IMR-90 (cell line): ENCODE results near the gene LYPD6B. TPM values are rescaled to one million over a fixed set of nuclear protein-coding genes. Genes with fewer than 3 reads are reported as not detected.

Experiments
- ATAC-seq: fragments of 200-7000 bp; cut with Tn5 transposase; 2 replicates; pipeline ENCODE4 v1.9.1; 2020; ENCODE audit warnings: low read depth, mild to moderate bottlenecking, moderate library complexity
- BruUV-seq: library from RNA; stranded (reverse); fragments of 400-500 nt; replicated peaks from 2 replicates; lab custom pipeline; 2021; lab: Mats Ljungman, UMichigan
- CTCF ChIA-PET: fragments of 300-600 bp; formaldehyde crosslinking; extraction: SDS; loops from one replicate; lab custom pipeline; 2021; ENCODE audit warnings: antibody characterized with exemption; lab: Yijun Ruan, JAX
- POLR2A ChIA-PET: fragments of 300-600 bp; sonication (Branson Sonifier 250); formaldehyde crosslinking; loops from one replicate; lab custom pipeline; 2022; ENCODE audit warnings: antibody characterized with exemption; ENCODE audit not compliant: unreplicated experiment; lab: Charles Lee
- DNase-seq: peaks from one replicate; pipeline ENCODE4 v3.0.0; 2013
- H2AFZ ChIP-seq: replicated peaks from 2 replicates; pipeline ENCODE3; 2013; ENCODE audit warnings: low read length, mild to moderate bottlenecking; ENCODE audit not compliant: poor library complexity
- H2AK5ac ChIP-seq: 2 replicates; pipeline ENCODE4 v1.6.1; 2013; ENCODE audit warnings: low read depth, low read length, inconsistent platforms
- H2AK9ac ChIP-seq: replicated peaks from 2 replicates; pipeline ENCODE3; 2013; ENCODE audit warnings: mild to moderate bottlenecking, low read depth, low read length, moderate library complexity; ENCODE audit not compliant: poor library complexity
- H2BK120ac ChIP-seq: 2 replicates; pipeline ENCODE4 v1.6.1; 2013; ENCODE audit warnings: low read depth, low read length, inconsistent platforms
- H2BK15ac ChIP-seq: 3 replicates; pipeline ENCODE4 v1.6.1; 2013; ENCODE audit warnings: low read depth, low read length, inconsistent platforms
- H2BK20ac ChIP-seq: 2 replicates; pipeline ENCODE4 v1.6.1; 2013; ENCODE audit warnings: low read depth, mild to moderate bottlenecking, inconsistent platforms, low read length, moderate library complexity
- H2BK5ac ChIP-seq: 2 replicates; pipeline ENCODE4 v1.6.1; 2013; ENCODE audit warnings: mild to moderate bottlenecking, low read depth, low read length, inconsistent platforms; ENCODE audit not compliant: poor library complexity, severe bottlenecking
- H3K14ac ChIP-seq: replicated peaks from 2 replicates; pipeline ENCODE4 v1.6.1; 2013; ENCODE audit warnings: low read depth, low read length, inconsistent platforms
- H3K18ac ChIP-seq: 2 replicates; pipeline ENCODE4 v1.6.1; 2013; ENCODE audit warnings: low read depth, low read length, control low read depth
- H3K23ac ChIP-seq: 2 replicates; pipeline ENCODE4 v1.6.1; 2013; ENCODE audit warnings: low read depth, low read length, inconsistent platforms
- H3K27ac ChIP-seq: 2 replicates; pipeline ENCODE4 v1.5.1; 2013; ENCODE audit warnings: mild to moderate bottlenecking, control low read depth, low read length; ENCODE audit not compliant: insufficient read depth
- H3K27me3 ChIP-seq: 2 replicates; pipeline ENCODE4 v1.6.1; 2013; ENCODE audit warnings: low read length; ENCODE audit not compliant: control insufficient read depth, insufficient read depth
- H3K36me3 ChIP-seq: 2 replicates; pipeline ENCODE4 v1.6.1; 2013; ENCODE audit warnings: low read length, mixed read lengths; ENCODE audit not compliant: control insufficient read depth, insufficient read depth
- H3K4ac ChIP-seq: 2 replicates; pipeline ENCODE4 v1.6.1; 2013; ENCODE audit warnings: low read depth, low read length, inconsistent platforms
- H3K4me1 ChIP-seq: 2 replicates; pipeline ENCODE4 v1.6.1; 2013; ENCODE audit warnings: low read length, mixed read lengths; ENCODE audit not compliant: control insufficient read depth, insufficient read depth
- H3K4me2 ChIP-seq: 2 replicates; pipeline ENCODE4 v1.6.1; 2013; ENCODE audit warnings: low read depth, mild to moderate bottlenecking, control low read depth, low read length, moderate library complexity
- H3K4me3 ChIP-seq: 2 replicates; pipeline ENCODE4 v1.5.1; 2013; ENCODE audit warnings: low read depth, mild to moderate bottlenecking, control low read depth, low read length, moderate library complexity; ENCODE audit not compliant: insufficient read depth
- H3K56ac ChIP-seq: 2 replicates; pipeline ENCODE4 v1.6.1; 2013; ENCODE audit warnings: low read length, inconsistent platforms; ENCODE audit not compliant: insufficient read depth; ENCODE audit errors: extremely low read depth
- H3K79me1 ChIP-seq, 2 experiments: 2 replicates each; pipeline ENCODE4 v1.6.1; 2013; ENCODE audit warnings: low read length in 2 of 2, inconsistent platforms in 1 of 2, low read depth in 1 of 2
- H3K9ac ChIP-seq: 2 replicates; pipeline ENCODE4 v1.6.1; 2013; ENCODE audit warnings: low read depth, low read length, control low read depth
- H3K9me1 ChIP-seq: 2 replicates; pipeline ENCODE4 v1.6.1; 2013; ENCODE audit warnings: low read length, inconsistent platforms; ENCODE audit not compliant: insufficient read depth
- H3K9me3 ChIP-seq: 2 replicates; pipeline ENCODE4 v1.6.1; 2013; ENCODE audit warnings: low read length; ENCODE audit not compliant: control insufficient read depth, insufficient read depth
- H4K20me1 ChIP-seq: 2 replicates; pipeline ENCODE4 v1.6.1; 2013; ENCODE audit warnings: low read length, inconsistent platforms; ENCODE audit not compliant: insufficient read depth
- H4K5ac ChIP-seq: 2 replicates; pipeline ENCODE4 v1.6.1; 2013; ENCODE audit warnings: mild to moderate bottlenecking, low read depth, low read length, control low read depth
- H4K8ac ChIP-seq, 2 experiments: 2 replicates each; pipeline ENCODE4 v1.6.1; 2013; ENCODE audit warnings: low read depth in 2 of 2, low read length in 2 of 2, control low read depth in 1 of 2, inconsistent platforms in 1 of 2
- H4K91ac ChIP-seq: 2 replicates; pipeline ENCODE4 v1.6.1; 2013; ENCODE audit warnings: low read depth, low read length, inconsistent platforms; ENCODE audit not compliant: insufficient read depth
- MAFK ChIP-seq: IDR thresholded peaks from 2 replicates; pipeline ENCODE4 v1.6.1; 2012; ENCODE audit warnings: low read depth, low read length, improper control_type of control experiment
- MAZ ChIP-seq: IDR thresholded peaks from 2 replicates; pipeline ENCODE4 v1.6.1; 2012; ENCODE audit warnings: low read depth, mild to moderate bottlenecking, low read length, improper control_type of control experiment, moderate library complexity, borderline replicate concordance
- MXI1 ChIP-seq: IDR thresholded peaks from 2 replicates; pipeline ENCODE4 v1.6.1; 2012; ENCODE audit warnings: low read depth, mild to moderate bottlenecking, low read length, moderate library complexity, borderline replicate concordance
- NFE2L2 ChIP-seq: fragments of 150-350 bp; IDR thresholded peaks from 2 replicates; pipeline ENCODE4 v1.6.1; 2016; ENCODE audit warnings: low read depth, mild to moderate bottlenecking, low read length
- POLR2A ChIP-seq: IDR thresholded peaks from 2 replicates; pipeline ENCODE4 v1.6.1; 2012; ENCODE audit warnings: mild to moderate bottlenecking, low read depth, low read length
- RCOR1 ChIP-seq: IDR thresholded peaks from 2 replicates; pipeline ENCODE4 v1.6.1; 2012; ENCODE audit warnings: mild to moderate bottlenecking, low read length, improper control_type of control experiment; ENCODE audit not compliant: insufficient replicate concordance
- WGBS, 2 experiments: methylation state at CpG; one replicate each; pipeline versions ENCODE4 v1.1.5 to v1.1.7; 2013; ENCODE audit warnings: missing lambda C conversion rate in 2 of 2; ENCODE audit not compliant: insufficient read length in 1 of 2; ENCODE audit errors: extremely low coverage in 2 of 2; 5-methylcytosine and 5-hydroxymethylcytosine counted together
- dilution Hi-C: fragments of 300-500 bp; cut with HindIII; formaldehyde crosslinking; loops from one replicate; pipeline ENCODE4 v1.14.3; 2018; ENCODE audit warnings: low sequenced_read_pairs; ENCODE audit not compliant: unreplicated experiment
- in situ Hi-C: fragments of 300-500 bp; cut with MboI; formaldehyde crosslinking; loops from 3 replicates; pipeline ENCODE4 v1.14.3; 2019; ENCODE audit warnings: low sequenced_read_pairs, inconsistent platforms, mixed read lengths
- intact Hi-C: fragments of 100-400 bp; cut with micrococcal nuclease; formaldehyde crosslinking; loops from 2 replicates; pipeline ENCODE4 v1.10.0; 2022
- polyA plus RNA-seq, 3 experiments: library from polyadenylated mRNA; depleted of rRNA; stranded (reverse); fragments of >200 nt; gene quantifications; 2 replicates each; pipeline ENCODE4 v1.2.3, GENCODE V29; 2012; ENCODE audit warnings: low replicate concordance in 1 of 3
- total RNA-seq: library from RNA; depleted of rRNA; stranded (reverse); fragments of >200 nt; gene quantifications from 2 replicates; pipeline ENCODE4 v1.2.3, GENCODE V29; 2012
- TF ChIP-seq, protein P1 (sequence below): fragments of 150-350 bp; IDR thresholded peaks from 2 replicates; pipeline ENCODE4 v1.6.1; 2016; ENCODE audit warnings: low read depth, mild to moderate bottlenecking, low read length, moderate library complexity, borderline replicate concordance

The LYPD6B gene
- total and polyA plus RNA-seq, 2 of the 4 experiments (the other 2 are of a cell fraction), result 0.05 TPM; not detected in 1

DNA sequence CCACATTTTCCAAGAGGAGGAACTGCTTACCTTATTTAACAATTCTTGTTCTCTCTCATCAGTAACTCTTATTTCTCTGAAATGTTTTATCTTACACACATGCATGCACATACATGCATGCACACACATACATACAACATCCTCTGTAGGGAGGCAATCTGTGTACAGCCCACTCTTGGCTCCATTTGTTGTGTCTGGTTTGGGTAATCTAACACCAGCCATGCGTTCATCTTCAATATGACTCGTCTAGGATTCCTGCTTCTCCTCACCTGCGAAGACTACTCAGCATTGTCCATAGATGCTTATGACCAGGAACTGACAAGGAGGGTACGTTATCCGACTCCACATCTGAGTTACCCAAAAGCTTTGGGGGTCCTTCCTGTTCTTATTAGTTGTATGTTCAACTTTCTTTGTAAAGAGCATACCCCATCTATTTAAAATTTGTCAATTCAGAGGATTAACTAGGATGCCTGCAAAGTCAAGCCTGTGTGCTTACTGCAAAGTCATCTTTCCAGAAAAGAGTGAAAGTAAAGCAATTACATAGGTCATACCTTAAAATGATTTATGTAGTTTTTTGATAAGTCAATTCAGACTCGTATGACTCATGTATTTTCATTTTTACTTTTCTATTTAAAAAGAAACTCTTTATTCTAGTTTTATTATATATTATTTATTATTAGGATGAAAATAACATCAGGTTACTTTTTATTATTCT, 18.2 kb downstream of the LYPD6B start:
- Histone ChIP-seq H2BK5ac (no peak overlapping the region), H4K5ac (no peak overlapping the region), H2BK120ac (no peak overlapping the region), H2BK15ac (no peak overlapping the region), H3K36me3 (no peaks in the 10 kb centered on the region), H3K27ac (no peak overlapping the region), H2AK5ac (no peak overlapping the region), H4K20me1 (no peaks in the 10 kb centered on the region), H2AK9ac (no peak overlapping the region), H3K18ac (no peak overlapping the region), H3K14ac (no peak overlapping the region), H4K8ac (no peak overlapping the region), H3K23ac (no peak overlapping the region), H3K79me1 (no peaks in the 10 kb centered on the region), H3K9me1 (peaks cover 4% of the 10 kb centered on the region; the same call in 1 of the 2 replicates), H3K4me2 (no peak overlapping the region), H3K4me1 (peaks cover 3% of the 10 kb centered on the region), H4K91ac (no peak overlapping the region), H2BK20ac (no peak overlapping the region), H3K4me3 (no peak overlapping the region), H3K9ac (no peak overlapping the region), H3K9me3 (no peaks in the 10 kb centered on the region), H3K4ac (no peak overlapping the region; the same call in 1 of the 2 replicates), H2AFZ (no peak overlapping the region), H3K27me3 (no peaks in the 10 kb centered on the region), H3K56ac (no peak overlapping the region)
- intact Hi-C loops (no loop called here), dilution Hi-C loops (no loop called here), in situ Hi-C loops (no loop called here)
- TF ChIP-seq MAZ, result no peak
- no peak for TF ChIP-seq RCOR1
- TF ChIP-seq POLR2A, result no peak
- no peak for TF ChIP-seq NFE2L2
- TF ChIP-seq MXI1, result no peak
- TF ChIP-seq, protein P1, sequence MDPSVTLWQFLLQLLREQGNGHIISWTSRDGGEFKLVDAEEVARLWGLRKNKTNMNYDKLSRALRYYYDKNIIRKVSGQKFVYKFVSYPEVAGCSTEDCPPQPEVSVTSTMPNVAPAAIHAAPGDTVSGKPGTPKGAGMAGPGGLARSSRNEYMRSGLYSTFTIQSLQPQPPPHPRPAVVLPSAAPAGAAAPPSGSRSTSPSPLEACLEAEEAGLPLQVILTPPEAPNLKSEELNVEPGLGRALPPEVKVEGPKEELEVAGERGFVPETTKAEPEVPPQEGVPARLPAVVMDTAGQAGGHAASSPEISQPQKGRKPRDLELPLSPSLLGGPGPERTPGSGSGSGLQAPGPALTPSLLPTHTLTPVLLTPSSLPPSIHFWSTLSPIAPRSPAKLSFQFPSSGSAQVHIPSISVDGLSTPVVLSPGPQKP, result no peak
- no peak for TF ChIP-seq MAFK
- CTCF ChIA-PET, result no interaction called here
- no TSS peak for BruUV-seq
- POLR2A ChIA-PET, result no interaction called here
- ATAC-seq, result no peak
- no CpG with 5 or more reads among the region's 6 CpGs for WGBS, 2 experiments
- no peak for DNase-seq
